GM18511 (cell line): Measurements from ENCODE around the gene KPNA4.
"Not testable (repeated sequence)": the region's sequence is repeated elsewhere in the genome, so short reads cannot be mapped to it uniquely, and the experiment has no call there.

ENCODE experiments used
- ATAC-seq: cut with Tn5 transposase; IDR thresholded peaks from one replicate; pipeline ENCODE4 v1.9.1; 2021; ENCODE audit warnings: mild to moderate bottlenecking, moderate library complexity; ENCODE audit not compliant: unreplicated experiment

The KPNA4 gene

GRCh38 chr3:160573955-160574525, 8.7 kb upstream of the KPNA4 start:
- not testable (repeated sequence) for ATAC-seq

- ATAC-seq: no peak
These were observed 4.7 kb upstream of the KPNA4 start for GRCh38 chr3:160569894-160570652.

GRCh38 chr3:160568989-160569388, 3.6 kb upstream of the KPNA4 start:
- no peak for ATAC-seq

GRCh38 chr3:160567774-160568173, 2.4 kb upstream of the KPNA4 start:
- ATAC-seq: no peak

- no peak for ATAC-seq
These were observed 1.1 kb upstream of the KPNA4 start for GRCh38 chr3:160566499-160566898.

- peak; percentile 53 for ATAC-seq
These were observed 376 bp downstream of the KPNA4 start for GRCh38 chr3:160564949-160565441.

GRCh38 chr3:160564258-160564911, 986 bp downstream of the KPNA4 start:
- ATAC-seq: no peak

GRCh38 chr3:160562952-160563351, 2.4 kb downstream of the KPNA4 start:
- ATAC-seq: no peak

GRCh38 chr3:160557571-160557970, 7.8 kb downstream of the KPNA4 start:
- no peak for ATAC-seq

GRCh38 chr3:160556141-160556540, 9.2 kb downstream of the KPNA4 start:
- no peak for ATAC-seq

- ATAC-seq: no peak
These were observed 10.4 kb downstream of the KPNA4 start for GRCh38 chr3:160554980-160555379.

GRCh38 chr3:160553827-160554226, 11.5 kb downstream of the KPNA4 start:
- ATAC-seq: no peak

GRCh38 chr3:160546727-160547126, 18.6 kb downstream of the KPNA4 start:
- ATAC-seq: no peak

- no peak for ATAC-seq
These were observed 19.9 kb downstream of the KPNA4 start for GRCh38 chr3:160545504-160545871.

GRCh38 chr3:160544844-160545503, 20.4 kb downstream of the KPNA4 start:
- ATAC-seq: no peak

GRCh38 chr3:160540551-160540950, 24.8 kb downstream of the KPNA4 start:
- no peak for ATAC-seq

- ATAC-seq: no peak
These were observed 26.5 kb downstream of the KPNA4 start for GRCh38 chr3:160538895-160539294.

- no peak for ATAC-seq
These were observed 27.6 kb downstream of the KPNA4 start for GRCh38 chr3:160537729-160538128.

- no peak for ATAC-seq
These were observed 33.0 kb downstream of the KPNA4 start for GRCh38 chr3:160532371-160532770.

- ATAC-seq: no peak
These were observed 34.1 kb downstream of the KPNA4 start for GRCh38 chr3:160531311-160531710.

GRCh38 chr3:160516391-160516790, 49.0 kb downstream of the KPNA4 start:
- not testable (repeated sequence) for ATAC-seq
